Iris pigment epithelial cell (primary cell): ENCODE results near the gene RAB20.
A peak's percentile ranks its signal among the peaks of the same experiment; 100 is the strongest.
"Not testable (repeated sequence)": the region's sequence is repeated elsewhere in the genome, so short reads cannot be mapped to it uniquely, and the experiment has no call there.

Experiments
- DNase-seq: peaks from one replicate; pipeline ENCODE4 v3.0.0-alpha.2; 2011; ENCODE audit warnings: low read depth

The RAB20 gene

GRCh38 chr13:110509971-110510786, 51.3 kb downstream of the RAB20 start:
- DNase-seq, result no peak

GRCh38 chr13:110509478-110509926, 52.0 kb downstream of the RAB20 start:
- peak; percentile 25 for DNase-seq

DNA sequence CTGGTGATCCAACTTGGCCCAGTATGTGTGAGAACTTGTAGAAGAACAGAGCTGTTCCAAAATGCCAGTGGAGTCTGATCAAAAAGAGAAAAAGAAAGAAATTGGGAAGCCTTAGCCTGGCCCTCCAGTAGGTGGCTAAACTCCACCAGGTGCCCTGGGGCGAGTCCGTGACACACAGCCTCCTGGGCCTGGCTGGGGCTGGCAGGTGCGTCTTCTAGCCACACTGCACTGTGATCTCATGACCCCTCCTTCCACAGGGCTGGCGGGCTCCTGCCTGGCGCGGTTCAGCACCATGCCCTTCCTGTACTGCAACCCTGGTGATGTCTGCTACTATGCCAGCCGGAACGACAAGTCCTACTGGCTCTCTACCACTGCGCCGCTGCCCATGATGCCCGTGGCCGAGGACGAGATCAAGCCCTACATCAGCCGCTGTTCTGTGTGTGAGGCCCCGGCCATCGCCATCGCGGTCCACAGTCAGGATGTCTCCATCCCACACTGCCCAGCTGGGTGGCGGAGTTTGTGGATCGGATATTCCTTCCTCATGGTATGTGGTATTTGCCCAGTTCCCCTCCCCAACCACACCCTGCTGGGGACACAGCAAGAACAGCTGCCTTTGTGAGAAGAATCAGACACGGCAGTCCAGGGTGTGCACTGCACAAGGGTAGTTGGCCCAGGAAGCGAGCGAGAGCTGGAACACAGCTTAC, 53.7 kb downstream of the RAB20 start:
- DNase-seq, result no peak

DNA sequence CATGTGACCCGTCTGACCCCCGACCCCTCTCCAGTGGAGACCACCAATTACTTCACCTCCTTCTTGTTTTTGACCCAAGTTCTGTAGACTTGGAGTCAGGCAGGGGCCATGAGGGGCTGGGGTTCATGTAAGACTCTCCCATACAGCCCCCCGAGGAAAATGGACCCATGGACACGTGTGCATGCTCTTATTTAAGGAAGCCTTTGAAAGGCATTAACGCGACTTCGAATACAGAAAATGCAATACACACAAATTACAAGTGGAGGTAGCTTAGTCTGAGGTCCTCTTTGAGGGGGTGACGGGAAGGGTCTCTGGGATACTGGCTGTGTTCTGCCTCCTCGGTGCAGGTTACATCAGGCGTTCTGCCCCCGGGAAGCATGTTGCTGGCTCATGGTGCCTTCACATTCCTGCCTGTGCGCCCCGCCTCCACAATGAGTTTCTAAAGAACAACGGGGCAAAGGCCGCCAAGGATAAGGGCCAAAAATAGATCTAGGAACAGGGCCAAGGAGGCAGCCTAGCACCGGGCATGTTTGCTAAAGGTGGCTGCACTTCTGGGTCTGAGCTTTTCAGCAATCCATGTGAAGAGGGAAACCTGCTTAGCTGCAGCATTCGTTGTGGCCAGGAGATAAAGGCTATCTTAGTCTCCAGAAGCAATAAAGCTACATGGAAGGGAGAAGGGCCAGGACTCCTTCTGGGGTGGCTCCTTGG, 54.5 kb downstream of the RAB20 start:
- peak; percentile 30 for DNase-seq

DNA sequence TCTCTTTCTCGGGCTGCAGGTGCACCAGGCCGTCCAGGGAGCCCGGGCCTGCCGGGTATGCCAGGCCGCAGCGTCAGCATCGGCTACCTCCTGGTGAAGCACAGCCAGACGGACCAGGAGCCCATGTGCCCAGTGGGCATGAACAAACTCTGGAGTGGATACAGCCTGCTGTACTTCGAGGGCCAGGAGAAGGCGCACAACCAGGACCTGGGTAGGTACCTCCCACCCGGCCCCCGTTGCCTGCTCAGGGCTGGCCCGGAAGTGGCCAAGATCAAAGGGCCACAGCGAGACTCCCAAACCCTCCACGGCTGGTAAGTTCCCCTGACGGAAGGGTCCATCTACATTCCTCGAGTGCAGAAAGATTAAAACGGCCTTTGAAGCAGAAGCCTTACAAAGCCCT, 55.1 kb downstream of the RAB20 start:
- no peak for DNase-seq

DNA sequence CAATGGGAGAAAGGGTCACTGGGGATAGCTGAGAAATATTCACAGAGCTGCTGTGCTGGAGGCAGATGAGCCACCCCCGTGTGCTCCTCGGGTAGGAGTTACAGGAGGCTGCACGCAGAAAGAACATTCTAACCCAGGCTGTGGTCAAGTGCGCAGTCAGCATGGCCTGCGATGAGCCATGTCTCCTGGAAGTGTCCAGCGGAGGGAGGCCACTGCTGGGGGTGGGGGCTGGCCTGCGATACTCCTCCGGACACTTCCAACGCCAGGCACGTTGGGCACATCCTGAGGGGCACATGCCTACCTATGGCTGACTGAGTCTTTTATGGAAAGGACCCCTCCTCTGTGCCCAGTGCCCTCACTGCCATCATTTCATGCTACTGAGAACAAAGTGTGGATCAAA, 55.9 kb downstream of the RAB20 start:
- DNase-seq, result no peak

- DNase-seq, result no peak
Observed at GRCh38 chr13:110503979-110504499, 57.5 kb downstream of the RAB20 start.

DNA sequence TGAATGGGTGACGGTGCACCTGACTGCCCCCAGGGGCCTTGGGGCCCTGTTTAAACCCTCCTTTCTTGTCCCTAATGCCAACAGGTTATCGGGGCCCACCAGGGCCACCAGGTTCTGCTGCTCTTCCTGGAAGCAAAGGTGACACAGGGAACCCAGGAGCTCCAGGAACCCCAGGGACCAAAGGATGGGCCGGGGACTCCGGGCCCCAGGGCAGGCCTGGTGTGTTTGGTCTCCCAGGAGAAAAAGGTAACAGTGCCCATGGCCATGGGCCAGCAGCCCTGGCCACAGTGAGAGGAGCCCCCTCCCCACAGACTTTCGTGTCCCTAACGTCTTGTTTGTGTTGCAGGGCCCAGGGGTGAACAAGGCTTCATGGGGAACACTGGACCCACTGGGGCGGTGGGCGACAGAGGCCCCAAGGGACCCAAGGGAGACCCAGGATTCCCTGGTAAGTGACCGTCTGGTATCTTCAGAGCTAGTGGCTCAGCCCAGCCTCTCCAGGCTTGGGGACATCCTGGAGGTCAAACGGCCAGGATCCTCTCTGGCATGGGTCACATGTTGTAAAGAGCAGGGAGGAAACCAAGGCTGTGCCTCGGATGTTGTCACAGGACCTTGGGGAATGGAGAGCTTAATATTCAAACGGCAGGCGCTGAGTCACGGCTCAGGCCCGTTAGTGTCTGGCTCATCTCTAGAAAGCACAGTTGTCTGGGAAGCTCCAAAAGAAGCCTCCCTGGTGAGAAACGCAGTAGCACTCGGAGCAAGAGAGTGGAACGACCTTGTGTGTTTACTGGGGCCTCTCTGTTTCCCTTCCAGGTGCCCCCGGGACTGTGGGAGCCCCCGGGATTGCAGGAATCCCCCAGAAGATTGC, 58.3 kb downstream of the RAB20 start:
- DNase-seq, result peak; percentile 39

GRCh38 chr13:110501188-110501587, 60.3 kb downstream of the RAB20 start:
- DNase-seq, result no peak

- DNase-seq, result no peak
Observed at GRCh38 chr13:110500341-110500740, 61.2 kb downstream of the RAB20 start.

- peak; percentile 31 for DNase-seq
Observed at GRCh38 chr13:110499621-110500281, 61.8 kb downstream of the RAB20 start.

GRCh38 chr13:110498765-110499164, 62.8 kb downstream of the RAB20 start:
- no peak for DNase-seq

DNA sequence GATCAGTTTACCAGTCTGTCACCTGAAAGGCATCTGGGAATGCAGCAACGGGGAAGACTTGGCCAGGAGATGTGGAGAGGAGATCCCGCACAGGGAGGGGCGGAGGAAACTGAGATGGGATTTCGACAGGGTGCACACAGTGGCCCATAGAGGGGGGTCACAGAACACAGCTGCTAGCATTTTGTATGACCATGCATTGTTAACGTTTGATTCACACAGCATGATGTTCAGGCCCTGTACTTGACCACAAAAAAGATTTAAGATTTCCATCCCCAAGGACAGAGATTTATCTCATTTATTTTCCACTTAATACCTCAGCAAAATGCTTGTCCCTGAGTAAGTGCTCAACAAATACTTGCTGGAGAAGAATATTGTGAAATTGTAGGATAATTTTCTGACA, 63.2 kb downstream of the RAB20 start:
- DNase-seq, result no peak

DNA sequence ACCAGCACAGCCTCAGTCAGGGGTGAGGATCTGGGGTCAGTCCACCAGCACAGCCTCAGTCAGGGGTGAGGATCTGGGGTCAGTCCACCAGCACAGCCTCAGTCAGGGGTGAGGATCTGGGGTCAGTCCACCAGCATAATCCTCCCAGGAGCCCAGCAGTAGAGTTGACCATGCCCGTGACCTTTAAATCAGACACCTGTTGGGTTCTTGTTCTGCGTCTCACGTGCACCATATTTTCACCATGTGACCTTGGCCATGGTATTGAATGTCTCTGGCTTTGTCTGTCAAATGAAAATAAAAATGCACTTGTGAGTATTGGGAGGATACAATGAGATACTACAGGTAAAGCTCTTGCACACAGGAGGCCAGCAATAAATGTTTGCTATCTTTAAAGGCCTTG, 63.6 kb downstream of the RAB20 start:
- DNase-seq, result not testable (repeated sequence)

GRCh38 chr13:110497003-110497402, 64.5 kb downstream of the RAB20 start:
- DNase-seq, result no peak

DNA sequence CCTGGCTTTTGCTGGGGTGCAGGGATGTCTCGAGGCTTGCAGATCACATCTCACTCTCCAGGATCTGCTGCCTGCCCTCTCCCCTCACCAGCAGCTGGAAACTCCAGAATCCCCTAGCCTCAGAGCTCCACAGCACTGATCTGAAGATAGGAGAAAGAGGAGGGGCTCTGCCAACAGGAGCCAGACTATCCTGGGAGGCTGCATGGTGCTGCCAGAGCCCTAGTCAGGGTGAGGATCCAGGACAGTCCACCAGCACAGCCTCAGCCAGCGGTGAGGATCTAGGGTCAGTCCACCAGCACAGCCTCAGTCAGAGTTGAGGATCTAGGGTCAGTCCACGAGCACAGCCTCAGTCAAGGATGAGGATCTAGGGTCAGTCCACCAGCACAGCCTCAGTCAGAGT, 65.2 kb downstream of the RAB20 start:
- DNase-seq, result no peak

DNA sequence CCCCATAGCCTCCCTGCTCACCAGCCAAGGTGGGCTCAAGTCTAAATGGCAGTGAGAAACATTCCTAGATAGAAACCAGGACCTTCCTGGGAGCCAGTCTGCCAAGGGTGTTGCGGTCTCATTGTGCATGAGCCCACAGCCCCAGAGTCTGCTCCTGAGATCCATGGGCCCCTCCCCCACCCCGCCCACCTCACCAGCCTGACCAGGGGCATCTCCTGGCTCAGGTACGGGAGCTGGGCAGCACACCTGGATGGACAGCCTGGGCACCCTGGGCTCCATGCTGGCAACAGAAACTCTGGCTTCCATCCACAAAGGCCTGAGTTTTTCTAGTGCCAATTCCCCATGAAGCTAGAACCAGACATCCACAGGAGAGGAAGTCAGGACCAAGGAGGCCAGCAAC, 65.6 kb downstream of the RAB20 start:
- DNase-seq, result no peak

DNA sequence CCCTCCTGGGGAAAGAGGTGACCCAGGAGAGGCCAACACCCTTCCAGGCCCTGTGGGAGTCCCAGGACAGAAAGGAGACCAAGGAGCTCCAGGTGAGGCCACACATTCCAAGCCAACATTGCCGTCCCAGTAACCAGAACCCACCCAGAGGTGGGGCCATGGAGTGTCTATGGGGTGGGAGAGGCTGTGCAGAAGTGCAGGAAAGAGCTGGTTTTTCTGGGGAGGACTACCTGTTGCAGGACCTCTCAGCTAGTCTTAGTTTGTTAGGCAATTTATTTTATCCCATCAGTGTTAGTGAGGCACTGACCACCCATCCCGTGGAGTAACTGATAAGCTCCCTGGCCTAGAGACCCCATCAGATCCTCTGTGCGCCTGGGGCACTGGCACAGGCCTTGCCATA, 66.1 kb downstream of the RAB20 start:
- no peak for DNase-seq

DNA sequence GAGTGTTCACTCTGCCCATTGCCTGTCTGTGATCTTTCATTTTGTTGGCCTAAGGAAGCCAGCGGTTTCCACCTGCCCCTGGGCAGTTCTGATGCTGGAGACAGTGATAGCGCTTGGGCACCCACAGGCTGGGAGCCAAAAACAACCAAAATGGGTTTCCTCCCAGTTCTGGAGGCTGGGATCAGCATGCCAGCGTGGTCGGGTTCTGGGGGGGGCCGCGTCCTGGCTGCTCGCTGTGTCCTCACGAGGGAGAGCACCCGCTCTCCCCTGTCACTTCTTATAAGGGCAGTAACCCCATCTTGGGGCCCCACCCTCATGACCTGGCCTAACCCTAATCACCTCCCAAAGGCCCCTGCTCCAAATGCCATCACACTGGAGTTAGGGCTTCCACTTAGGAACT, 67.9 kb downstream of the RAB20 start:
- DNase-seq, result no peak

DNA sequence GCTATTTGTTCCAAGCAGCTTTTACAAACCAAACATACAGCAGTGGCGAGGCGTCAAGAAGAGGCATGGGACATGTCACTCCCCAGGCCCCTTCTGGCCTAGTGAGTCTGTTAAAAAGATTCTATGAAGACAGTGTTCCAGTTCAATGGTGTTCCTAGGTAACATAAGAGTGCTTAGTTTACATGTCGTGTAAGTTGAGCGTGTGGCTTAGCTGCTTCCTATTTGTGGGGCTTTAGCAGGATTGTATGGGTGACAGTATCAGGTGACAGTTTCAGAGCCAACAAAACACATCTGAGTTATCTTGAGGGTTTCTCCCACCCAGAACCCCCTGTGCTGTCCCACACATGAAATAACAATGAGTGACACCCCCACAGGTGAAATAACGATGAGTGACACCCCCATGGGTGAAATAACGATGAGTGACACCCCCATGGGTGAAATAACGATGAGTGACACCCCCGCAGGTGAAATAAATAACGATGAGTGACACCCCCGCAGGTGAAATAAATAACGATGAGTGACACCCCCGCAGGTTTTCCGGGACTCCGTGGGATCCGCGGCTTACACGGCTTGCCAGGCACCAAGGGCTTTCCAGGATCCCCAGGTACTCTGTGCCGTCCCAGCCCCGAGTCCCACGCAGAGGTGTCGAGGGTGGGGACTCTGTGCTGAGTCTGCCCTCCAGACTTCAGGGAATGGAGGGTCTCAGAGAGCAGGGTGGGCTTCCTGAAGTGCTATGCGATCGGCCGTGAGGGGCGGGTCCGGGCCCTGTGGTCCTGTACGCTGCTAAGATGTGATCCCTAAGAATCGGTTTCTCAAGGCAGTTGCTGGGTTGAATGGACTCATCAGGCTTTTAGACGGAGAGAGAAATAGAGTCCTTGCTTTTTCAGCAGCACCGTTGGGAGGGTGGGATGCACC, 68.6 kb downstream of the RAB20 start:
- DNase-seq, result no peak
